Tongue (tissue), 2 donors: ENCODE data around the gene CD180. TPM values are rescaled to one million over a fixed set of nuclear protein-coding genes. Genes with fewer than 3 reads are reported as not detected.

Experiments used
- DNase-seq: peaks from one replicate; pipeline ENCODE4 v3.0.0-alpha.2; 2015
- total RNA-seq: library from RNA; depleted of rRNA; stranded (reverse); fragments of >200 nt; gene quantifications from one replicate; pipeline ENCODE4 v1.2.3, GENCODE V29; 2014

The CD180 gene
- total RNA-seq = 0.21 TPM

- peak; percentile 70 for DNase-seq
Observed at GRCh38 chr5:67196537-67197059, at the start of gene CD180. Gene CD180, minus strand, starts transcription at chr5:67196799. Its CDS starts 158 bp downstream, at chr5:67196641.

- peak; percentile 93 for DNase-seq
Observed at GRCh38 chr5:67246108-67246507, 49.5 kb upstream of the CD180 start.

GRCh38 chr5:67245259-67245846 lies 48.8 kb upstream of the CD180 start:
- DNase-seq = no peak

- DNase-seq = peak; percentile 26
Observed at GRCh38 chr5:67244345-67244793, 47.8 kb upstream of the CD180 start.

GRCh38 chr5:67243944-67244343 lies 47.3 kb upstream of the CD180 start:
- no peak for DNase-seq

GRCh38 chr5:67243349-67243748 lies 46.8 kb upstream of the CD180 start:
- DNase-seq = peak; percentile 50

GRCh38 chr5:67241326-67241725 lies 44.7 kb upstream of the CD180 start:
- no peak for DNase-seq

- no peak for DNase-seq
Observed at GRCh38 chr5:67240846-67241245, 44.2 kb upstream of the CD180 start.

- no peak for DNase-seq
Observed at GRCh38 chr5:67240065-67240464, 43.5 kb upstream of the CD180 start.

GRCh38 chr5:67238191-67238590 lies 41.6 kb upstream of the CD180 start:
- DNase-seq = no peak

- no peak for DNase-seq
Observed at GRCh38 chr5:67235399-67236110, 39.0 kb upstream of the CD180 start.

- peak; percentile 63 for DNase-seq
Observed at GRCh38 chr5:67234671-67235176, 38.1 kb upstream of the CD180 start.

- no peak for DNase-seq
Observed at GRCh38 chr5:67233075-67233474, 36.5 kb upstream of the CD180 start.

- no peak for DNase-seq
Observed at GRCh38 chr5:67223211-67223610, 26.6 kb upstream of the CD180 start.

- no peak for DNase-seq
Observed at GRCh38 chr5:67222243-67223025, 25.8 kb upstream of the CD180 start.

- DNase-seq = no peak
Observed at GRCh38 chr5:67221487-67222242, 25.1 kb upstream of the CD180 start.

- no peak for DNase-seq
Observed at GRCh38 chr5:67216564-67216963, 20.0 kb upstream of the CD180 start.

- DNase-seq = peak; percentile 66
Observed at GRCh38 chr5:67215519-67216471, 19.2 kb upstream of the CD180 start.

- DNase-seq = peak; percentile 57
Observed at GRCh38 chr5:67214707-67215447, 18.3 kb upstream of the CD180 start.

GRCh38 chr5:67214036-67214435 lies 17.4 kb upstream of the CD180 start:
- DNase-seq = no peak
